Measurements from ENCODE around the gene TBC1D22A. TPM values are rescaled to one million over a fixed set of nuclear protein-coding genes. Genes with fewer than 3 reads are reported as not detected.

The TBC1D22A gene
- total RNA-seq, 4 donors from 2014 or later: 10.8 to 32.2 (median 22.3) TPM

DNA sequence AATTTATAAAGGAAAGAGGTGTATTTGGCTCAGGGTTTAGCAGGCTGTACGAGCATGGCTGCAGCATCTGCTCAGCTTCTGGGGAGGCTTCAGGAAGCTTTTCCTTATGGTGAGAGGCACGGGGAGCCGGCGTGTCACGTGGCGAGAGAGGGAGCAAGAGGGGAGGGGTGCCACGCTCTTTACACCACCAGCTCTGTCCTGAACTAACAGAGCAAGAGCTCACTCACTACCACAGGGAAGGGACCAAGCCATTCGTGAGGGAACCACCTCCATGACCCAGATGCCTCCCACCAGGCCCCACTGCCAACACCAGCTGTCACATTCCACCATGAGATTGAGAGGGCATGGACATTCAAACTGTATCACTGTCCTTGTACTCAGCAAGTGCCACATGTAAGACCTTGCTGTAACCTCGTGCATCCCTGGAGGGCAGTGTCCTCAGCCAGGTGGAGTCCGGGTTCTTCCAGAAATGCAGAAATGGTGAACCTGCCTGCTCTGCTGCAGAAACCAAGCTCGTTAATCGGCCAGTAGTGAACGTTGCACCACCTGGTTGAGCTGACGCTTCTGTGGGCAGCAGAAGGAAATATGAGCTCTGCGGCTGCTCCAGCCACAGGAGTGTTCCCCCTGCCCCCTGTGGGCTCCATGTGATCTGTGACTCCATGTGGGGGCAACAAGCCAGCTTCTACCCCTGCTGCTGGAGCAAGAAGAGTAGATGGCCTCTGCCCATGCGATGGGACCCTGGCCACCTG, 368.6 kb downstream of the TBC1D22A start:
- TF ChIP-seq, protein P1, sequence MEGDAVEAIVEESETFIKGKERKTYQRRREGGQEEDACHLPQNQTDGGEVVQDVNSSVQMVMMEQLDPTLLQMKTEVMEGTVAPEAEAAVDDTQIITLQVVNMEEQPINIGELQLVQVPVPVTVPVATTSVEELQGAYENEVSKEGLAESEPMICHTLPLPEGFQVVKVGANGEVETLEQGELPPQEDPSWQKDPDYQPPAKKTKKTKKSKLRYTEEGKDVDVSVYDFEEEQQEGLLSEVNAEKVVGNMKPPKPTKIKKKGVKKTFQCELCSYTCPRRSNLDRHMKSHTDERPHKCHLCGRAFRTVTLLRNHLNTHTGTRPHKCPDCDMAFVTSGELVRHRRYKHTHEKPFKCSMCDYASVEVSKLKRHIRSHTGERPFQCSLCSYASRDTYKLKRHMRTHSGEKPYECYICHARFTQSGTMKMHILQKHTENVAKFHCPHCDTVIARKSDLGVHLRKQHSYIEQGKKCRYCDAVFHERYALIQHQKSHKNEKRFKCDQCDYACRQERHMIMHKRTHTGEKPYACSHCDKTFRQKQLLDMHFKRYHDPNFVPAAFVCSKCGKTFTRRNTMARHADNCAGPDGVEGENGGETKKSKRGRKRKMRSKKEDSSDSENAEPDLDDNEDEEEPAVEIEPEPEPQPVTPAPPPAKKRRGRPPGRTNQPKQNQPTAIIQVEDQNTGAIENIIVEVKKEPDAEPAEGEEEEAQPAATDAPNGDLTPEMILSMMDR (IDR thresholded peaks at IDR 0.05; ENCODE audit: low read depth): no peak

DNA sequence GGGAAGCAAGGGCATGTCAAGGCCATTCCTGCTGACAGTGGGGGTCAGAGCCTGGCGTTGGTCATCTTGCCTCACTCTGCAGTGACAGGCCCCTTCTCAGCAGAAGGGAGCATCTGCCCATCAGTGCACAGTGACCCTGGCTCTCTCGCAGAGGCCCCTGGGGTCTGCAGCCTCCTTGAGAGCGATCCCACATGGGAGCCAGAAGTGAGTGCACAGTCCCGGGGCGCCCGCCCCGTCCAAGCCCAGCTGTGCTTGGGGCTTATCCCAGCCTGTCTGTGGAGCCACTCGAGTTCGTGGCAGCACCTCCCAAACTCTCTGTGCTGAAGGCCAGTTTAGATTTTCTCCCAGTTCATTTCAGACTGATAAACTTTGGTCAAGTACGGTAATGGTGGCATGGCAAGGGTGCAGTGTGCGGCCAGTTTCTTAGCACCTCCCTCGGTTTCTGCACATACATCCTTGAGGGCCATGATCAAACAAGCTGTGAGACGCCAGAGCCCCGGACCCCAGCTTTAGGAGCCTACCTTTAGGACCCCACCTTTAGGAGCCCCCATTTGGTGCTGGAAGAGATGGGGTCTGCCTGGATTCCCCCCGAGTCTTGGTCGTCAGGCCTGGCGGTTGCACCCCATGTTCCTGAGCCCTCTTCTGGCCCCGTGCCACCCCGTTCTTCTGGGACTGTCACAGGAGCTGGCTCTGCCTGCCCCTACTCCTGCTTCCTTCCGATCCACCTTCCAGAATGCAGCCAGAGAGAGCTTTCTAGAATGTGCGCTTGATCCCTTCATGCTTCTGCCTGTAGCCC, 369.4 kb downstream of the TBC1D22A start:
- TF ChIP-seq, protein P1 (IDR thresholded peaks at IDR 0.05; ENCODE audit: low read depth): no peak

DNA sequence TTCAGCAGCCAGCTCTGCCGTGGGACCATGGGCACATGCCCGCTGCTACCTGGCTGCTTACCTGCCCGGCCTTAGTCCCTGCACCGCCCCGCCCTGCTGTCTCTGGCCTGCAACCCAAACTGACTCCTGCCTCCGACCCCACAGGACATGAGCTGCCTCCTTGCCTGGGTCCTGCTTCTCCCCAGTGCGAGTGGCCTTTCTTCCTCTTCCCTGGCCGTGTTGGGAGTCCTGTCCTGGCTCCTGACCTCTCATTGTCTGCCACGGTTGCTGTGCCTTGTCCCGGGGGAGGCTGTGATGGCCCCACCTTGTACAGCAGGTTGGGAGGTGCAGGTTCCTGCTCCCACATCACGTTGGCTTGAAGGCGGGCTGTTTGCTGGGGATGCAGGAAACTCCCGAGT, 370.0 kb downstream of the TBC1D22A start:
- TF ChIP-seq, protein P1 (IDR thresholded peaks at IDR 0.05; ENCODE audit: low read depth): no peak

DNA sequence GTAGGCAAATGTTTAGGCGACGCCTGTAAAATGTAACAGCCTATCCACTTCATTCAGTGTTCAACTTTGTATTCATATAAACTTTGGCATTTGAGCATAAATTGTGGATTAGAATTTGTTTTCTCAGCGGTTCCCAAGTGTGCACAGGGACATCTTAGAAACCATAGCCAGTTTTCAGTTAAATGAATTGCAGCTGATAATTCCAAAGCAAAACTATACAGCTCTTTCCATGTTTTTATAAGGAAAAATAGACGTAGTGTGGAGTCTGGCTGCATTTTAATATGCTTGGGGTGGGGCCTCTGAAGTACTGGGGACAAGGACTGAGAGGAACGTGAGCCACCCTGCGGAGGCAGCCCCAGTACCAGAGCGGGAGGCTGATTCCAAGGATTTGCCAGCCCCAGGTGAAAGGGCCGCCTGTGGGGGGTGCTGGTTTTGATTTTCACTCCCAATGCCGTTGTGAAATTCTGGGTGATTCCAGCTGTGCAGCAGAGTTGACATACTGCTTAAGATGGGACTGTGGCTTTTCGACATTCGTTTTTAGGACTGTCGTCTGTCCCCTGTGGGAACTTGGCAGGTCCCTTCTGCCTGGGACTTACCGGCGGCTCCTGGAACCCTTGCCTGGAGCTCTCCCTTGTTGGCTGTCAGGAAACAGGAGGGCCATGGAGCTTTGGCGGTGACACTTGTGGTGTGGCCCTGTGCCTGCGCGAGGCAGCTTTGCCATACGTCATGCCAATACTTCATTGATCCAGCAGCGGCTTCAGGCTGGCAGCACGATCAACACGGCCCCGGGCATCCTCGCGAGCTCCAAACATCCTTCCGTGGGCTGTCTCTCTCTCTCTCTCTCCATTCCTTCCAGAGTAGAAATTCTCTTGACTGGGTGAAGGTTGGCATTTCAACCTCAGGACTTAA, 370.9 kb downstream of the TBC1D22A start:
- TF ChIP-seq, protein P1 (IDR thresholded peaks at IDR 0.05; ENCODE audit: low read depth): no peak

DNA sequence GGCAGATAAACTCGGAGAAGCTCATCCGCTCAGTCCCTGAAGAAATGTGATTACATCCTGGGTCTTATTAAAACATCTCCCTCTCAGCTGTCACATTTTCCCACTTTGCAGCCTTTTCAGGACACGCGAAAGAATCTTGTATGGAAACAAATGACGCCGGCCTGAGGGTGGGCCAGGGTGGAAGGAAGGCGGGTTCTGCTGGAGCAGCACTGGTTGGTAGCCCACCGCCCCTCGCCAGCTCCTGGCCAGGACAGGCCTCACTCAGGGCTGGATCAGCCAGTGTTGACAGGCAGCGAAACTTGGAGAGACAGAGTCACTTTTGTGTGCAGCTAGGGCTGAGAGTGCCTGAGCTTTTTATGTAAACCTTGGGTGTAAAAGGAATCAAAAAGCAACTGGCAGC, 371.8 kb downstream of the TBC1D22A start:
- TF ChIP-seq, protein P1 (IDR thresholded peaks at IDR 0.05; ENCODE audit: low read depth): no peak

DNA sequence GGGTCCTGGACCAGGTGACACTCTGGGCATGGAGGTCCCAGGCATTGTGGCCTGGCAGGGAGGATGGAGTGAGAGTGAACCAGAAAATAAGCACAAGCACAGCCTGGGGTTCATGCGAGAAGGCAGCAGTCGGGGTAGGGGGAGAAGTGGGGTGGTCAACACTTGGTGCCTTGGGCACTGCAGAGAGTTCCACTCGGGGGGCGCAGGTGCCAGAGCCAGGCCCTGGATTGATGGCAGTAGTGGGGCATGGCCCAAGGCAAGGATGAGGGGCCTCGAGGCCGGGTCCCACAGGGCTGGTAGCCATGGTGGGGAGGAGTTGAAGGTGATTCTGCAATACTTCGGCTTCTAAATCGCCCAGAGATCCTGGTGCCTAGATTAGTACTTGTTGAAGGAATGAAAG, 372.9 kb downstream of the TBC1D22A start:
- TF ChIP-seq, protein P1 (IDR thresholded peaks at IDR 0.05; ENCODE audit: low read depth): no peak
